DMS 273 treated with DMSO at 0.1 percent for 48 hours (cell line): Measurements from ENCODE around the gene TMEM39B.
"Not testable (repeated sequence)": the region's sequence is repeated elsewhere in the genome, so short reads cannot be mapped to it uniquely, and the experiment has no call there.

Source experiments
- DNase-seq: peaks from one replicate; lab custom pipeline; 2025; lab: John Stamatoyannopoulos, UW

TMEM39B gene

DNA sequence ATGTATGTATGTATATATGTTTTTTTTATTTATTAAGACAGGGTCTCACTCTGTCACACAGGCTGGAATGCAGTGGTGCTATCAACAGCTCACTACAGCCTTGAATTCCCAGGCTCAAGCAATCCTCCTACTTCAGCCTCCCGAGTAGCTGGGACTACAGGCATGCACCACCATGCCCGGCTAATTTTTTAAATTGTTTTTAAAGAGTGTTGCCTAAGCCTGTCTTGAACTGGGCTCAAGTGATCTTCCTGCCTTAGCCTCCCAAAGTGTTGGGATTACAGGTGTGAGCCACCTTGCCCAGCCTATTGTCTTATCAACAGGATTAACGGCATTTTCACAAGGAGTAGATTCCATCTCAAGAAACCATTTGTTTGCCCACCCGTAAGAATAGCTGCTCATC, 40.7 kb downstream of the TMEM39B start:
- DNase-seq, result not testable (repeated sequence)

DNA sequence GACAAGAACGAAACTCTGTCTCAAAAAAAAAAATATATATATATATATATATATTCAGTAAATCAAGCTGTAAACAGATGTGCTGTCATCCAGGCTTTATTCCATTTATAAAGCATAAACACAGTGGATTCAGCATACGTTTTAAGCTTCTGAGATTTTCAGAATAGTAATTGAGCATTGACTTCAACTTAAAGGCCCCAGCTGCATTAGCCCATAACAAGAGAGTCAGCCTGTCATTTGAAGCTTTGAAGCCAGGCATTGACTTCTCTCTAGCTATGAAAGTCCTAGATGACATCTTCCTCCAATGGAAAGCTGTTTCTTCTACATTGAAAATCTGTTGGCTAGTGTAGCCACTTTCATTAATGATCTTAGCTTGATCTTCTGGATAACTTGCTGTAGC, 41.7 kb downstream of the TMEM39B start:
- DNase-seq, result no peak

DNA sequence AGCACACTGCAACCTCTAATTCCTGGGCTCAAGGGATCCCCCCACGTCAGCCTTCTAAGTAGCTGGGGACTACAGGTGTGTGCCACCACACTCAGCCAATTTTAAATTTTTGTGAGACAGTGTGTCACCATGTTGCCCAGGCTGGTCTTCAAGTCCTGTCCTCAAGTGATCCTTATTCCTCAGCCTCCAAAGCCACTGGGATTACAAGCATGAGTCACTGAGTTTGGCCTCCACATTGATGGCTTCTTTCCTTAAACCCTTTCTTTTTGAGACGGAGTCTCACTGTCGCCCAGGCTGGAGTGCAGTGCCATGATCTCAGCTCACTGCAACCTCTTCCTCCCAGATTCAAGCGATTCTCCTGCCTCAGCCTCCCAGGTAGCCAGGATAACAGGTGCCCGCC, 42.8 kb downstream of the TMEM39B start:
- DNase-seq, result no peak

DNA sequence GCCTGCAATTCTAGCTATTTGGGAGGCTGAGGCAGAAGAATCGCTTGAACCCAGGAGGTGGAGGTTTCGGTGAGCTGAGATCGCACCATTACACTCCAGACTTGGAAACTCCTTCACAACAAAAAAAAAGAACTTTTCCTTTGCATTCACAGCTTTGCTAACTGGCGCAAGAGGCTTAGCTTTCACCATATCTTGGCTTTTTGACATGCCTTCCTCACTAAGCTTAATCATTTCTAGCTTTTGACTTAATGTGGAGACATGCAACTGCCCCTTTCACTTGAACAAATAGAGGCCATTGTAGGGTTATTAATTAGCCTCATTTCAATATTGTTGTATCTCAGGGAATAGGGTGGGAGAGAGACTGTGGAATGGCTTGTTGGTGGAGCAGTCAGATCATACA, 43.8 kb downstream of the TMEM39B start:
- no peak for DNase-seq

DNA sequence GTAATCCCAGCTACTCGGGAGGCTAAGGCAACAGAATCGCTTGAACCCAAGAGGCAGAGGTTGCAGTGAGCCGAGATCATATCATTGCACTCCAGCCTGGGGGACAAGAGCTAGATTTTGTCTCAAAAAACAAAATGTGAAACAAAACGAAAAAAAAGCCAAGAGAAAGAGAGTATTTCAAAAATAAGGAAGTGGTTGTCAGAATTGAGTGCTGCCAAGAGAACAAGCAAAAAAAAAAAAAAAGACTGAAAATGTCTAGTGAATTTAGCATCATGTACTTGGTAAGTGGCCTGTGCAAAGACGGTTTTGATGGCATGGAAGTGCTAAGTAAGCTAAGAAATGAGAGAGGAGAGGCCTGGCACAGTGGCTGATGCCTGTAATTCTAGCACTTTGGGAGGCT, 49.4 kb downstream of the TMEM39B start:
- DNase-seq, result no peak

DNA sequence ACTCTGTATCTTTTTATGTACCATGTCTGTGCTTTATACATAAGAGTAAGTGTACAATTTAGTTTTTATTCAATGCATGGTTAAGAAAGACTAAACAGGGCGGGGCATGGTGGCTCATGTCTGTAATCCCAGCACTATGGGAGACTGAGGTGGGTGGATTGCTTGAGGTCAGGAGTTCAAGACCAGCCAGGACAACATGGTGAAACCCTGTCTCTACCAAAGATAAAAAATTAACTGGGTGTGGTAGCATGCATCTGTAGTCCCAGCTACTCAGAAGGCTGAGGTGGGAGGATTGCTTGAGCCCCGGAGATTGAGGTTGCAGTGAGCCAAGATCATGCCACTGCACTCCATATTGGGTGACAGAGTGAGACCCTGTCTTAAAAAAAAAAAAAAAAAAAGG, 50.6 kb downstream of the TMEM39B start:
- not testable (repeated sequence) for DNase-seq

DNA sequence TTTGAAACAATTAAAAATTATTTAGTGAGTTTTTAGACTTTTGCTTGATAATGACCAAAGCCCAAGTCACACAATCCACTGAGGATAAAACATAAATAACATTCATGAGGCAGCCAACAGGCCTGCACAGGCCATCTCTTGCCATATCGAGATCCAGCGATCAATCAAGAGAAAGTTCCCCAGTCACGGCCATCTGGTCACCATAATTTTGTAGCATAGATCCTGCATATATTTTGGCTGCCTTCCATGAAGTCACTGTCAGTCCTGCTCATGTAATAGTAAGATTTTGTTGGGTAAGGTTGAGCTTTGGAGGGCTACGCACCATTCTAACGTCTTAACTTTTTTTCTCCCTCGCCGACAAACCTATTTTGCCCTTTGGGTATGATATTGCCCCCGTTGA, 52.6 kb downstream of the TMEM39B start:
- peak; percentile 83 for DNase-seq

DNA sequence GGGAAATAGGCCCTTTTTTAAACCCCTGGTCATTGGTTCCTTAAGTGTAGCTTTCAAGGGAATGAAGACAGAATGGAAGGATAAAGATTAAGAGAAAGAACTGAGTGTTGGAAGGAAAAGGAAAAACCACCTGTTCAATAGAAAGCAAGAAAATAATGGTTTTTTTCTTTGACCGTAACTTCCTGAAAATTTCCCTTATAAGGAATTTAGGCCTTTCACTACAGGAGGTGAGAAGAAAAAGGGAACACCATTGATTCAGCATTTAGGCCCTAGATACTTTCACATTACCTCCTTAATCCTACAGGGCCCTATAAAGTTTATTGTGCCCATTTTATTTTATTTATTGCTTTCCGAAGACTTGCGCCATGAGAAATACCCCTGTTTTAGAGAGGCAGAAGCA, 54.0 kb downstream of the TMEM39B start:
- DNase-seq, result no peak

DNA sequence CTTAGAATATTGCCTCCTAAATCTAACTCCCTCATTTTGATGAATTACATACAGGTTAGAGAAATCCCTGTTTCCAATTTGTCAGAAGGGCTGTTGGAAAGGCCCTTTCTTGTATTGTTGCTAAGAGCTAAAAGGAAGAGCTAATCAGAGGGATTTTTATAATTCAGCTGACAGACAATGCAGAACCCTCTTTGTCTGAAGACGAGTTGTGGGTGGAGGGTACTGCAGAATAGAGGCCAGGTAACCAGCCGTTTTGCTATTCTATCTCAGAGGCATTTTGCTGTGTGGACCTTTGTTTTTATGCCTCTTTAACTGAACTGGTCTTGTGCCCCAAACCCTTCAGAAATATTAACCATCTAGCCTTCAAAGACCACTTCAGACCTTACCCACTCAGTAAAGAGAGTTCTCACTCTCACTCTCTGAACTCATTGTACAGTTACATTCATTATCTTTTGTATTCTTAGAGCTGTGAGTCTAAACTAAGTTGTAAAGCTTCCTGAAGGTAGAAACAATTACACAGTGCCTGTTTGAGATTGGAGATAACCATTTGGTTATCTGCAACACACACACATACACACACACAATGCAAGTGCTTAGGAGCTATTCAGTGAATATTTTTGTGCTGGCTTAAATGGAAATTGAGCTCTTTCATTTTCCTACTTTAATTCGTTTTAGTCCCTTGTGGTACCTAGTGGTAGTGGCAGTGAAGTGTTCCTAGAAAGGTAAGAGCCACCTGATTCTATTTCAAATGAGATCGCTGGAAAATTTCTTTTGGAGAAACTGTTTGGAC, 54.9 kb downstream of the TMEM39B start:
- no peak for DNase-seq

DNA sequence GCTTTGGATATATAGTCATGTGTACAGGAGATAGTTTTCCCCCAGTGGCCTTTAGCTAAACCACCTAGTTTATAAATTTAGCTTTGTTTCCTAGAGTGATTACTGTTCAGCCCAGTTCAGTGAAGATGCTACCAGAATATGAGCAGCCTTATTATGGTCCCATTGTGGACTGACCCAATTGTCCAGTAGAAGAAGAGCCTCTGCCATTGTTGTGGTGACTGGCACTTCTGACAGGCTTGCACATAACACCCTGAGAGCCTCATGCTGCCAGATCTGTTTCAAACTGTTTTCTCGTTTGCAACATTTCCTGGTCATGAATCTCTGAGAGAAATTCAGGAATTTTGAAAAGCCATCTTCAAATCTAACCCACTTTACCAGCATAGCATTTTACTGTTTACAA, 55.7 kb downstream of the TMEM39B start:
- DNase-seq, result no peak

DNA sequence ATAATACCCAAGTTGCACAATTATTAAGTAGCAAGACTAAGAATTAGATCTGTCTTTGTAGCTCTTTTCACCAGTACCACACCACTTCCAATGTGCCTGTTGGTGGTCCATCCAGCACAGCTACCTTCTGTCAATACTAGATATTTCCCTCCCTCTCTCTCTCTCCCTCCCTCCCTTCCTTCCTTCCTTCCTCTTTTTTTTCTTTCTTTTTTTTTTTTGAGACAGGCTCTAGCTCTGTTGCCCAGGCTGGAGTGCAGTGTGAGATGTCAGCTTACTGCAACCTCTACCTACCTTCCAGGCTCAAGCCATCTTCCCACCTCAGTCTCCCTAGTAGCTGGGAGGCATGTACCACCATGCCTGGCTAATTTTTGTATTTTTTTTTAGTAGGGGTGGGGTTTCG, 56.2 kb downstream of the TMEM39B start:
- no peak for DNase-seq

DNA sequence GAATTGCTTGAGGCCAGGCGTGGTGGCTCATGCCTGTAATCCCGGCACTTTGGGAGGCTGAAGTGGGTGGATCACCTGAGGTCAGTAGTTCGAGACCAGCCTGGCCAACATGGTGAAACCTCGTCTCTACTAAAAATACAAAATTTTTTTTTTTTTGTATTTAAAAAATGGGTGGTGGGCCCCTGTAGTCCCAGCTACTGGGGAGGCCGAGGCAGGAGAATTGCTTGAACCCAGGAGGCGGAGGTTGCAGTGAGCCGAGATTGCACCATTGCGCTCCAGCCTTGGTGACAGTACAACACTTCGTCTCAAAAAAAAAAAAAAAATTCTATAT, 61.2 kb downstream of the TMEM39B start:
- DNase-seq, result not testable (repeated sequence)

DNA sequence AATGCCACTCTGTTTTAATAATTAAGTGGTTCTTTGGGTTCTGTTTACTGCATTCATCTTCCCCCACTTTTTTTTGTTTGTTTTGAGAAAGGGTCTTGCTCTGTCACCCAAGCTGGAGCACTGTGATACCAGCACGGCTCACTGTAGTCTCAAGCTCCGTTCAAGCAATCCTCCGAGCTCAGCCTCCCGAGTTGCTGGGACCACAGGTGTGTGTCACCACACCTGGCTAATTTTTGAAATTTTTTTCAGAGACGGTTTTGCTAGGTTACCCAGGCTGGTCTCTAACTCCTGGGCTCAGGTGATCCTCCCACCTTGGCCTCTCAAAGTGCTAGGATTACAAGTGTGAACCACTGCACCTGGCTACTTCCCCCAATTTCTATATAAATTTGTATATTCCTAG, 64.4 kb downstream of the TMEM39B start:
- DNase-seq, result no peak

DNA sequence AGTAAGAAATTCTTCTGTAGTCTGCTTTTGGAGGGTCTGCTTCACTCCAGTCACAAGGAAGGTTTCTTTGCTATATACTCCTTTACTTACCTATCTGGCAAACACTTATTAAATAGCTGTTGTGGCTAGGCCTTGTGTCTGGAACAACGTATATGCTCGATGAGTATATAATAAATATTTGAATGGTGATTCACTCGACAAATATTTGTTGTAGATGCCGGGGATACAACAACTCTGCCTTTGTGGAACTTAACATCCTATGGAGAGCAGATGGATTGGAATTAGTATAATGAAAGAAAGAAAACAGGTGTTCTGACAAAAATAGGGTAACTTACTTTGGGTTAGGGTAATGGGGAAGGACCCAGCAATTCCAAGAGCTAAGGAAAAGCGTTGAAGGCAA, 66.2 kb downstream of the TMEM39B start:
- no peak for DNase-seq

DNA sequence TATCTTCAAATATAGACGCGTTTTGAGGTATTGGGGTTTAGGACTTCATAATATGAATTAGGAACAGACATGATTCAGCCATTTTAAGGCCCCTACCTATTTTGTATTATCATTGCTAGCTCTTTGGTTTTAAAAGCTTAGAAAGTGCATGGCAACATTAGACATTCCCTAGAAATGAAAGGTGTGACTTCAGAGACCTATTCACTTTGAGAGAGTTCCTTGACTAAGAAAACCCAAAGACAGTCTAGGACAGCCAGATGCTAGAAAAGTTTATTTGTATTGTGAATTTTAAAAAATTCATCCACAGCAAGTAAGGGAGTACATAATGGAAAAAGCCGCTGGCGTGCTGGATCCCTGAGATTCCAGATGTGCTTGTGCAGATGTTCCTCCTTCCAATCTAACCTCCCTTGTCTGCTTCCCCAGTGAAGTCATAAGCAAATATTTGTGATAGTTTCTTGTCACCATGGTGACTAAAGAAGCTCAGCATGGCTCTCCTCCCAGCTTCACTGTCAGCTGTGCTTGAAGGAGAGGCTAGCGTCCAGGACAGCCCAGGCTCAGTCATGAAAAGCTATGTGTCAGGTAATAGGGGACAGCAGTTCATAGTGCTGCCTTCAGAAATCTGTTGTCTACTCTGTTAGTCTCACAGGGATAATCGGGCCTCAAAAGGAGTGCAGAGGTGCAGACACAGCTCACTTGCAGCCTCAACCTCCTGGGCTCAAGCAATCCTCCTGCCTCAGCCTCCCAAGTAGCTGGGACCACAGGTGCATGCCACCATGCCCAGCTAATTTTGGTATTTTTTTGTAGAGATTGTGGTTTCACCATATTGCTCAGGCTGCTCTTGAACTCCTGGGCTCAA, 69.9 kb downstream of the TMEM39B start:
- DNase-seq, result no peak

DNA sequence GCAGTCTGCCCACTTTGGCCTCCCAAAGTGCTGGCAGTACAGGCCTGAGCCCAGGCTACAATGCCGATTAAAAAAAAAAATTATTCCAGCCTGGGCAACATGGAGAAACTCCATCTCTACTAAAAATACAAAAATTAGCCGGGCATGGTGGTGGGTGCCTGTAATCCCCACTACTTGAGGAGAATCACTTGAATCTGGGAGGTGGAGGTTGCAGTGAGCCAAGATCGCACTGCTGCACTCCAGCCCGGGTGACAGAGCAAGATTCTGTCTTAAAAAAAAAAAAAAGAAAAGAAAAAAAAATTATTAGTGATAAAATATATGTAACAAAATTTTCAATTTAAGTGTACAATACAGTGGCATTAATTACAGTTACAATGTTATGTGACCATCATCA, 70.6 kb downstream of the TMEM39B start:
- not testable (repeated sequence) for DNase-seq

DNA sequence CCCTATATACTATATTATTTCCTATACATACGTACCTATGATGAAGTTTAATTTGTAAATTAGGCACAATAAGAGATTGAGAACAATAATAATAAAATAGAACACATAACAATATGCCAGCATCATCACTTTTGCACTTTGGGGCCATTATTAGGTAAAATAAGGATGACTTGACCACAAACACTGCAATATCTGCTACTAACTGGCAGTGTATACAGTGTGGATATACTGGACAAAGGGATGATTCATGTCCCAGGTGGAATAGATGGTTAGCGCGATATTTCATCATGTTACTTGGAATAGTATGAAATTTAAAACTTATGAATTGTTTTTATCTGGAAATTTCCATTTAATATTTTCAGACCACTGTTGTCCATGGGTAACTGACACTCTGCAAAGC, 71.3 kb downstream of the TMEM39B start:
- no peak for DNase-seq

DNA sequence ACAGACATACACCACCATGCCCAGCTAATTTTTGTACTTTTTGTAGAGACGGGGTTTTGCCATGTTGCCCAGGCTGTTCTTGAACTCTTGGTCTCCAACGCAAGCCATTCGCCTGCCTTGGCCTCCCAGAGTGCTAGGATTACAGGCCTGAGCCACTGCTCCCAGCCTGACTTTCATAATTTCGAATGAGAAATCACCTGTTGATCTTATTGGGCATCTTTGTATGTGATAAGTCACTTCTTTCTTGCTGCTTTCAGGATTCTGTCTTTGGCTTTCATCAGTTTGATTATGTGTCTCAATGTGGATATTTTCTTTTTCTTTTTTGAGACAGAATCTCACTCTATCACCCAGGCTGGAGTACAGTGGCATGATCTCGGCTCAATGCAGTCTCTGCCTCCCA, 75.1 kb downstream of the TMEM39B start:
- not testable (repeated sequence) for DNase-seq

DNA sequence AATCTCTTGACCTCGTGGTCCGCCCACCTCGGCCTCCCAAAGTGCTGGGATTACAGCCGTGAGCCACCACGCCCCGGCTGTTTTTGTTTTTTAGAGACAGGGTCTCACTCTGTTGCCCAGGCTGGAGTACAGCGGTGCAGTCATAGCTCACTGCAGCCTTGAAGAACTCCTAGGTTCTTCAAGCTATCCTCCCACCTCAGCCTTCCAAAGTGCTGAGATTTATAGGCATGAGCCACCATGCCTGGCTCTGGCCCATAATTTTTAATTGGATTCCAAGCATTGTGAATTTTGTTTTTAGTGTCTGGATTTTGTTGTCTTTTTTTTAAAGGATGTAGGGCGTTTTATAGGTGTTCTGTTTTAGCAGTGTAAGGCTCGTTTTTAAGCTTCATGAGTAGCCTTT, 78.1 kb downstream of the TMEM39B start:
- DNase-seq, result no peak

DNA sequence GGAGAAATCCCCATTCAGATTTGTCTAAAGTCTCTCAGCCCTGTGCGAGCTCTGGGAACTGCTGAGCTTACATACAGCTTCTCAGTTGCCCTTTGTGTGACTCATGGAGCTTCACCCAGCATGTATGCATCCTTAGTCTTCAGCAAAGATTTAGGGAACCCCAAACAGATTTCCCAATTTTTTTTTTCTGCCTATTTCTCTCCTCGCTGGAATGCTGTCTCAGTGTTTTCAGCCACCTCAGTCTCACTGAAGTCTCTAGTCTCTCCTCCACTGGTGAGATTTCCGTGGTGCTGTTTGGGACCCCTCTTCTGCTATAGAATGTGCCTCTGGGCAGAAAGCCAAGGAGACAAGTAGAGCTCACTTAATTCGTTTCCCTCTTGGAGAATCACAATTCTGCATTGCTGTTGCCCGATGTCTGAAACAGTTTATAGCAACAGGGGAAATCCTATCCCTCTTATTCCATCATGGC, 78.6 kb downstream of the TMEM39B start:
- DNase-seq, result no peak
